Activated CD4-positive, alpha-beta T cell treated with anti-CD3 and anti-CD28 coated beads, Interleukin-2, amount 10 ng/mL, durations not matched to agents 7 days and 5 days (primary cell): Measurements from ENCODE around the gene MMAA. TPM values are rescaled to one million over a fixed set of nuclear protein-coding genes. Genes with fewer than 3 reads are reported as not detected.
A peak's percentile ranks its signal among the peaks of the same experiment; 100 is the strongest.
"Not testable (repeated sequence)": the region's sequence is repeated elsewhere in the genome, so short reads cannot be mapped to it uniquely, and the experiment has no call there.

Source experiments
- CTCF ChIA-PET: fragments of 350-600 bp; sonication (Branson Sonifier 250); formaldehyde crosslinking; loops from one replicate; lab custom pipeline; 2021; ENCODE audit warnings: antibody characterized with exemption; lab: Charles Lee
- POLR2A ChIA-PET: fragments of 350-600 bp; sonication (Branson Sonifier 250); formaldehyde crosslinking; loops from one replicate; lab custom pipeline; 2021; ENCODE audit warnings: antibody characterized with exemption; lab: Charles Lee
- DNase-seq: peaks from one replicate; pipeline ENCODE4 v3.0.0-alpha.2; 2020
- H3K27ac Mint-ChIP-seq: one replicate; pipeline ENCODE4 v1.8.0; 2021; ENCODE audit warnings: mild to moderate bottlenecking, moderate library complexity, mixed read lengths
- H3K27me3 Mint-ChIP-seq: one replicate; pipeline ENCODE4 v1.8.0; 2021; ENCODE audit warnings: mixed read lengths
- H3K36me3 Mint-ChIP-seq: one replicate; pipeline ENCODE4 v1.8.0; 2021; ENCODE audit warnings: low read depth, mixed read lengths
- H3K4me1 Mint-ChIP-seq: one replicate; pipeline ENCODE4 v1.8.0; 2021; ENCODE audit warnings: mixed read lengths
- H3K4me3 Mint-ChIP-seq: one replicate; pipeline ENCODE4 v1.8.0; 2021; ENCODE audit warnings: mild to moderate bottlenecking, moderate library complexity, mixed read lengths
- H3K9me3 Mint-ChIP-seq: one replicate; pipeline ENCODE4 v1.8.0; 2021; ENCODE audit warnings: mixed read lengths
- total RNA-seq, 2 experiments: library from RNA; stranded (reverse); gene quantifications; one replicate each; pipeline ENCODE4 v1.2.3, GENCODE V29; 2021

Gene MMAA
- total RNA-seq = 10 to 100 TPM in 1 of 2 experiments, 1 to 10 TPM in 1; 8.7 to 10.3 TPM

DNA sequence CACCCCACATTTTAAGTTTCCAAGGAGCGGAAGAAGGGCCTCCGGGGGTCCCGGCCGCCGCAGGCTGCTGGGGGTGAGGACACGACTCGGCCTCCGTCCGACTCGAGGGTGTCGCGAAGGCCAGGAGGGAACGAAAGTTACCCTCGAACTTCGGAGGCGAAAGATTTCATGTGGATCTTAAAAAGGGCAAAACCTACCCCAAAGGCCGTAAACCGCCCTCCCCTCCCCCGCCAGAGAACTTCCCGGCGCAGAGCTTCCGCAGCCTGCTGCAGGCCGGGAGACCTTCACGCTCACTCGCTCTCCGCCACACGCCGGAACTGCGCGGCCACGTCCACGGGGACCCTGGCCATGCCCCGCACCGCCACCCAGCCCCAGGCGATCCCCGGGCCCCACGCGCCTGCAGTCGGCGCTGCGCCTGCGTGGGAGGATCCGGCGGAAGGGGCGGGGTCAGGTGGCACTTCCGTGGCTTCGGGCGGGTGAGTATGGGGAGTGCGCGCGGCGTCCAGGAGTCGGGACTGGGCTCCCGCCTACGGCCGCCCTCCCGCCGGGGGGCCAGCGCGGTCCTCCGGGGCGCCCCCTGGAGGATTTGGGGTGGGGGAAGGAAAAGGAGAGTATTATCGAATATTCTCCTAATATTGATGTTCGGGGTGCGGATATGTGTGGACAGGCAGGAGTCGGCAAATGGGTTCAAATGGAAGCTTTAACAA lies at the start of gene MMAA:
Gene MMAA, plus strand, starts transcription at position 454 of the 707 bp plus-strand sequence. CDS start 19,755 bp downstream, outside the sequence.
- ChIA-PET POLR2A (no interaction called here), CTCF (interaction anchor here (0.8 to 1.6 kb wide), 3 partner anchors 15 to 434 kb away, joined by 3 read pairs; no protein-coding TSS in a partner anchor)
- H3K36me3 Mint-ChIP-seq = peaks cover 24% of the 10 kb centered on the region
- H3K27ac Mint-ChIP-seq = peak within 1 kb of the TSS; percentile 100
- H3K4me1 Mint-ChIP-seq = peaks cover 45% of the 10 kb centered on the region
- peaks cover 6% of the 10 kb centered on the region for H3K9me3 Mint-ChIP-seq
- H3K4me3 Mint-ChIP-seq = peak within 1 kb of the TSS; percentile 97
- peaks cover 3% of the 10 kb centered on the region for H3K27me3 Mint-ChIP-seq
- peak; percentile 95 for DNase-seq

DNA sequence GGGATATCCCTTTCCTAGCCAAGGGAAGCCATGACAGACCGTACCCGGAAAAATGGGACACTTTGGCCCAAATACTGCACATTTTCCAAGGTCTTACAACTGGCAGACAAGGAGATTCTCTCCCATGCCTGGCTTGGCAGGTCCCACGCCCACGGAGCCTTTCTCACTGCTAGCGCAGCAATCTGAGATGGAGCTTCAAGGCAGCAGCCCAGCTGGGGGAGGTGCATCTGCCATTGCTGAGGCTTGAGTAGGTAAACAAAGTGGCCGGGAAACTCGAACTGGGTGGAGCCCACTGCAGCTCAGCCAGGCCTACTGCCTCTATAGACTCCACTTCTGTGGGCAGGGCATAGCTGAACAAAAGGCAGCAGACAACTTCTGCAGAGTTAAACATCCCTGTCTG lies 44.6 kb upstream of the MMAA start:
- H3K4me1 Mint-ChIP-seq, H3K27ac Mint-ChIP-seq, POLR2A ChIA-PET, CTCF ChIA-PET, H3K27me3 Mint-ChIP-seq, H3K36me3 Mint-ChIP-seq, H3K4me3 Mint-ChIP-seq, DNase-seq, H3K9me3 Mint-ChIP-seq: not testable (repeated sequence)

GRCh38 chr4:145580906-145581305 lies 38.3 kb upstream of the MMAA start:
- CTCF ChIA-PET = no interaction called here
- Mint-ChIP-seq H3K36me3 (no peaks in the 10 kb centered on the region), H3K27me3 (peaks cover 11% of the 10 kb centered on the region), H3K9me3 (peaks cover 2% of the 10 kb centered on the region), H3K4me3 (no peak overlapping the region), H3K27ac (no peak overlapping the region), H3K4me1 (no peaks in the 10 kb centered on the region)
- POLR2A ChIA-PET = no interaction called here
- no peak for DNase-seq

GRCh38 chr4:145583191-145584055 lies 35.8 kb upstream of the MMAA start:
- POLR2A ChIA-PET = no interaction called here
- Mint-ChIP-seq H3K4me1 (no peaks in the 10 kb centered on the region), H3K27ac (no peak overlapping the region), H3K9me3 (peaks cover 2% of the 10 kb centered on the region), H3K27me3 (peaks cover 11% of the 10 kb centered on the region), H3K36me3 (no peaks in the 10 kb centered on the region), H3K4me3 (no peak overlapping the region)
- DNase-seq = no peak
- CTCF ChIA-PET = no interaction called here

DNA sequence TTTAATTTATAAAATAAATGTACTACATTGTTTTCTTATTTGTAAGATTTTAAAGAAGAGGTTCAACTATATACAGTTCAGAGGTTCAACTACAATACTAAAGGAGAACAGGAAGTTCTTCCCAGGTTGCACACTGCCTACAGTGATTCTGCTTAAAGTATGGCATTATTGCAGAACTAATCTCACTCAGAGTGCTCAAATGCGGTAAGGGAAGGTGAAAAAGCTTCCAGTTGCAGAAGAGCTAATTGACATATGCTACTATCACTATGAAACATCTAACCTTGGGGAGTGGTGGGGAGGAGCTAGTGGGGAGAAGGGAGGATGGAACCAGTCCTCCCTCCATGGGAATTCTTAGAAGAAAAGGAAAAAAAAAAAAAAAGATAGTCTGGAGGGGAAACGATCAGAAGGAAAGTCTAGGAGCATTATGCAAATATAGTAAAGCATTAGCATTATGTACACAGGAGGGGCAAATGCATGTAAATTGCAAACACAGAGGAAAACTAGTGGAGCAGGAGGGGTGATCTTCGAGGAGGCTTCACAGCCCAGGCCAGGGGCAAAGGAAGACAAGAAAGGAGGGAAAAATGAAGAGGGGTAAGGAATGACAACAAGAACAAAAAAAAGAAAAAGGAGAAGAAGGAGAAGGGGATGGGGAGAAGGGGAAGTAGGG lies 32.0 kb upstream of the MMAA start:
- DNase-seq = no peak
- H3K27ac Mint-ChIP-seq = no peak overlapping the region
- H3K36me3 Mint-ChIP-seq = no peaks in the 10 kb centered on the region
- peaks cover 12% of the 10 kb centered on the region for H3K27me3 Mint-ChIP-seq
- CTCF ChIA-PET = no interaction called here
- no peaks in the 10 kb centered on the region for H3K4me1 Mint-ChIP-seq
- no peak overlapping the region for H3K4me3 Mint-ChIP-seq
- H3K9me3 Mint-ChIP-seq = no peaks in the 10 kb centered on the region
- POLR2A ChIA-PET = no interaction called here

- H3K27me3 Mint-ChIP-seq = peaks cover 15% of the 10 kb centered on the region
- CTCF ChIA-PET, POLR2A ChIA-PET, H3K9me3 Mint-ChIP-seq, DNase-seq, H3K36me3 Mint-ChIP-seq, H3K4me3 Mint-ChIP-seq, H3K4me1 Mint-ChIP-seq, H3K27ac Mint-ChIP-seq: not testable (repeated sequence)
These were observed 29.8 kb upstream of the MMAA start for GRCh38 chr4:145589381-145589780.

DNA sequence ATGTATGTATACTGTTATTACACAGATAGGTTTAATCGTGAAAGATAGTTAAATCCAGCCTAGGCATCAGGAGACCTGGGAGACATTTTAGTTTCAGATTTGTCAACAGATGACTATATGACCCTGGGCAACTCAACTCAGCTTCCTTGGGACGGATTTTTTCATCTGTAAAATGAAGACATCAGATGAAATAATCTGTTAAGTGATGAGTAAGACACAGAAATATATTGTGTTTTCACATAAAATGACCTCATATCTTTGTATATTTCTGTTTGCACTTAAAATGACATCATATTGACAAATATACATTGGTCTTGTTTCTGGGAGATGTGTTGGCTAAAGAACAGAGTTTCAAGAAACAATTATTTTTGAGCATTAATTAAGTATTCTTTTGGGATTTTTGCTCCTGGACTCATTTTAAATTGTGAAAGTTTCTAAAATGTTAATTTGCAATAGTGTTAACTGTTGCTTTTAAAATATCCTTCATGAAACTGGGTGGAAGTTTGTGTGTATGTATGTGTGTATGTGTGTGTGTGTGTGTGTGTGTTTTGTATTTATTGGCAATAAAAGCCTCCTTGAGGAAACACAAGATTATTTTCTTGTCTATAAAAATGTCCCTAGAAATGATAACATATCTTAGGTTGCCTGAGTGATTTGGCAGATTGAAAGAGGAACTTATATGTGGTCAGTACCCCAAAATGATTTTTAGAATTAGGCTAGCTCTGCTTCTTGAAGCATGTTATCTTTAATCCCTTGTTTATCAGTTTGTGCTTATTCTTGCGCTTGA lies 29.1 kb upstream of the MMAA start:
- Mint-ChIP-seq H3K36me3 (no peaks in the 10 kb centered on the region), H3K4me1 (no peaks in the 10 kb centered on the region), H3K27ac (no peak overlapping the region), H3K9me3 (no peaks in the 10 kb centered on the region), H3K4me3 (no peak overlapping the region), H3K27me3 (peaks cover 17% of the 10 kb centered on the region)
- no peak for DNase-seq
- POLR2A ChIA-PET = no interaction called here
- CTCF ChIA-PET = no interaction called here

DNA sequence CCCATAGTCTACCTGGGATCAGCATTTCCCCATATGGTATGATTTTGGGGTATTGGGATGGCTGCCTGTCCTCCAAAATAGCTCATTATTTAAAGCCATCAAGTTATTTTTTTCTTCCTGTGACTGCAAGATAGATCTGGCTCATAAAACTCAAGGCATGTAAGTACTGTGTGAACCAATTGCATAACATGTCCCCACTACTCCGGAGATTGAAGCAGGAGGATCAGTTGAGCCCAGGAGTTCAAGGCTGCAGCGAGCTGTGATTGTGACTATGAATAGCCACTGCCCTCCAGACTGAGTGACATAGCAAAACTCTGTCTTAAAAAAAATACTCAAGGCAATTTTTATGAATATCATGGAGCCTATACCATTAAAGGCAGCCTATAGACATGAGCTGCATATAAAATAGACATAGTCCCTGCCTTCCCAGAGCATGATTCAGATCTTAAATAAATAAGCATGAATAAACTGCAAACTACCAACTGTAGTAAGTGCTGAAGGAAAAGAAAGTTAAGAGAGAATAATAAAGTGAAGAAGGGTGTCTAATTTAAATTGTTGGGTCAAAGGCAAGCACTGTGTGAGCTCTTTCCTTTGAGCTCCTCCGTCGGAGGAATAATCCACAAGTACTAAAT lies 16.9 kb upstream of the MMAA start:
- peaks cover 17% of the 10 kb centered on the region for H3K27me3 Mint-ChIP-seq
- peaks cover 5% of the 10 kb centered on the region for H3K9me3 Mint-ChIP-seq
- H3K36me3 Mint-ChIP-seq = no peaks in the 10 kb centered on the region
- H3K4me3 Mint-ChIP-seq = no peak overlapping the region
- POLR2A ChIA-PET = no interaction called here
- CTCF ChIA-PET = no interaction called here
- DNase-seq = no peak
- no peaks in the 10 kb centered on the region for H3K4me1 Mint-ChIP-seq
- H3K27ac Mint-ChIP-seq = no peak overlapping the region

DNA sequence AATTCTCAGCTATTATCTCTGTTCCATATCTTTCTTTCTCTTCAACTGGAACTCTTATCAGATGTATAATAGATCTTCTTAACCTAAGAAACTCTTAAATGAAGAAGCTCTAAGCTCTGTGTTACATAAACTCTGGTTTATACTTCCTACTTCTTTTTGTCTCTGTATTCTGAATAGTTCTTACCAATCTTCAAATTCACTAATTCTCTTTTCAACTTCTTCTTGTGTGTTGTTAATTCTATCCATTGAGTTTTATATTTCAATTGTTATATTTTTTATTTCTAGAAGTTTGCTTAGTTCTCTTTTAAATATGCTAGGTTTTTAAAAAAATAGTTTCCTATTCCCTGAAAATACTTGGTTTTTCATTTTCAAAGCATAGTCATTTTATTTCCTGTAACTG lies 13.2 kb upstream of the MMAA start:
- Mint-ChIP-seq H3K4me1 (peaks cover 4% of the 10 kb centered on the region), H3K27me3 (peaks cover 10% of the 10 kb centered on the region), H3K4me3 (no peak overlapping the region), H3K27ac (no peak overlapping the region), H3K36me3 (no peaks in the 10 kb centered on the region), H3K9me3 (peaks cover 5% of the 10 kb centered on the region)
- ChIA-PET CTCF (no interaction called here), POLR2A (no interaction called here)
- DNase-seq = no peak

GRCh38 chr4:145609481-145610427 lies 9.4 kb upstream of the MMAA start:
- DNase-seq = peak; percentile 74
- Mint-ChIP-seq H3K4me1 (peaks cover 4% of the 10 kb centered on the region), H3K27ac (no peak overlapping the region), H3K27me3 (peaks cover 11% of the 10 kb centered on the region), H3K36me3 (no peaks in the 10 kb centered on the region), H3K9me3 (peaks cover 5% of the 10 kb centered on the region), H3K4me3 (no peak overlapping the region)
- POLR2A ChIA-PET = no interaction called here
- CTCF ChIA-PET = interaction anchor here (0.8 to 1.1 kb wide), 2 partner anchors 56 to 376 kb away, joined by 3 read pairs; no protein-coding TSS in a partner anchor

DNA sequence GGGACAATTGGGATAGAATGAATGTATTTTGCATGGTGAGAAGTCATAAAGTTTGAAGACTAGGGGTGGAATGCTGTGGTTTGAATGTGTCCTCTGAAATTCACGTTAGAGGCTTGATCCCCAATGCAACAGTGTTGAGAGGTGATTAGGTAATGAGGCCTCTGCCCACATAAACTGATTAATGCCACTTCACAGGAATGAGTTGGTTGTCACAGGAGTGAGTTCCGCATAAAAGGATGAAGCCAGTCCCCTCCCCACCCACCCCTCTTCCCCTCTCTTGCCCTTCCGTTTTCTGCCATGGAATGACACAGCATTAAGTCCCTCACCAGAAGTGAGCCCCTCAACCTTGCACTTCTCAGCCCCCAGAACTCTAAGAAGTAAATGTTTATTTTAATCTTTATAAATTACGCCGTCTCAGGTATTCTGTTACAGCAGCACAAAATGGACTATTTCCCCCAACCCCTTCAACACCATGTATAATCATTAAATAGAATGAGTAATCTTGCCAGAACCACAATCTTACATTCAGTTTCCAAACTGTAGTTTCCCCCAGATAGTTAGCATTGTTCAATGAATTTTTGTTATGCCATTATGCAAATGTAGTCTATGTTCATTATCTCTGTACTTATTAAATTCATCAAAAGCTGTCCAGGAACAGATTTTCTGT lies 5.5 kb upstream of the MMAA start:
- DNase-seq = no peak
- H3K27me3 Mint-ChIP-seq = peaks cover 5% of the 10 kb centered on the region
- POLR2A ChIA-PET = no interaction called here
- no peak overlapping the region for H3K27ac Mint-ChIP-seq
- no peak overlapping the region for H3K4me3 Mint-ChIP-seq
- peaks cover under 1% of the 10 kb centered on the region for H3K36me3 Mint-ChIP-seq
- CTCF ChIA-PET = no interaction called here
- no peaks in the 10 kb centered on the region for H3K9me3 Mint-ChIP-seq
- peaks cover 24% of the 10 kb centered on the region for H3K4me1 Mint-ChIP-seq
